ENCODE results near the gene ANXA4. TPM values are rescaled to one million over a fixed set of nuclear protein-coding genes. Genes with fewer than 3 reads are reported as not detected.

The ANXA4 gene
- total RNA-seq, 1 donor from 2014 or later, result 29.1 TPM

- Histone ChIP-seq H3K4me1 (peaks cover 4 to 14% of the 10 kb centered on the region in 2 donors), H3K27ac (peak overlapping the region; percentile 85 to 88), H3K9me3 (no peaks in the 10 kb centered on the region), H3K36me3 (peaks cover 0 to 9% of the 10 kb centered on the region in 2 donors), H3K4me3 (peak overlapping the region in 1 of 2 donors; percentile 40), H3K27me3 (no peaks in the 10 kb centered on the region)
- TF ChIP-seq, protein P1, sequence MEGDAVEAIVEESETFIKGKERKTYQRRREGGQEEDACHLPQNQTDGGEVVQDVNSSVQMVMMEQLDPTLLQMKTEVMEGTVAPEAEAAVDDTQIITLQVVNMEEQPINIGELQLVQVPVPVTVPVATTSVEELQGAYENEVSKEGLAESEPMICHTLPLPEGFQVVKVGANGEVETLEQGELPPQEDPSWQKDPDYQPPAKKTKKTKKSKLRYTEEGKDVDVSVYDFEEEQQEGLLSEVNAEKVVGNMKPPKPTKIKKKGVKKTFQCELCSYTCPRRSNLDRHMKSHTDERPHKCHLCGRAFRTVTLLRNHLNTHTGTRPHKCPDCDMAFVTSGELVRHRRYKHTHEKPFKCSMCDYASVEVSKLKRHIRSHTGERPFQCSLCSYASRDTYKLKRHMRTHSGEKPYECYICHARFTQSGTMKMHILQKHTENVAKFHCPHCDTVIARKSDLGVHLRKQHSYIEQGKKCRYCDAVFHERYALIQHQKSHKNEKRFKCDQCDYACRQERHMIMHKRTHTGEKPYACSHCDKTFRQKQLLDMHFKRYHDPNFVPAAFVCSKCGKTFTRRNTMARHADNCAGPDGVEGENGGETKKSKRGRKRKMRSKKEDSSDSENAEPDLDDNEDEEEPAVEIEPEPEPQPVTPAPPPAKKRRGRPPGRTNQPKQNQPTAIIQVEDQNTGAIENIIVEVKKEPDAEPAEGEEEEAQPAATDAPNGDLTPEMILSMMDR (IDR thresholded peaks at IDR 0.05), result no peak
- no peak for DNase-seq (ENCODE audit: low spot score in 2 of 2)
- intact Hi-C loops (cut with DNase I), result loop anchor here (2.0 kb wide), 1 partner anchor 47 kb away; the partner anchor contains the start of gene ANXA4
These were observed 48.1 kb downstream of the ANXA4 start for GRCh38 chr2:69789772-69790600.

DNA sequence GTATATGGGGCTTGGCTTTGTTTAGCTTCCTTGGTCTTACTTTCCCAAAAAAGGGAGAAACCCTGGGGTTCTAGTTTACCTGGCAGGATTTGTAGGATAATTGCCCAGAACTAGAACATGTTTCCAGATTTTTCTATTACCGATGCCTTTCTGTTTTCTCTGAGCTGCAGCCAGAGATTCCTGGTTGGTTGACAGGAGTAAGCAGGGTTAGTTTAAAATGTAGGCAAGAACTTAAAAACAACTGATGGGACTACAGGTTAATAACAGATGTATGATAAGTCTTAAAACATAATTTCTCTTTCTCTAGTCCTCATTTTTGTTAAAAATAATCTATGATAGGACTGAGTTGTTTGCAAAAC is 48.6 kb downstream of the ANXA4 start:
- no peaks in the 10 kb centered on the region for H3K9me3 ChIP-seq
- H3K27me3 ChIP-seq, result no peaks in the 10 kb centered on the region
- no peak for DNase-seq (ENCODE audit: low spot score in 2 of 2)
- peak overlapping the region in 1 of 2 donors; percentile 40 for H3K4me3 ChIP-seq
- intact Hi-C loops (cut with DNase I), result loop anchor here (2.0 kb wide), 1 partner anchor 48 kb away; the partner anchor contains the start of gene ANXA4
- H3K27ac ChIP-seq, result peak overlapping the region; percentile 85 to 88
- peaks cover 0 to 7% of the 10 kb centered on the region in 2 donors for H3K36me3 ChIP-seq
- TF ChIP-seq, protein P1 (IDR thresholded peaks at IDR 0.05), result no peak
- H3K4me1 ChIP-seq, result peaks cover 4 to 14% of the 10 kb centered on the region in 2 donors

DNA sequence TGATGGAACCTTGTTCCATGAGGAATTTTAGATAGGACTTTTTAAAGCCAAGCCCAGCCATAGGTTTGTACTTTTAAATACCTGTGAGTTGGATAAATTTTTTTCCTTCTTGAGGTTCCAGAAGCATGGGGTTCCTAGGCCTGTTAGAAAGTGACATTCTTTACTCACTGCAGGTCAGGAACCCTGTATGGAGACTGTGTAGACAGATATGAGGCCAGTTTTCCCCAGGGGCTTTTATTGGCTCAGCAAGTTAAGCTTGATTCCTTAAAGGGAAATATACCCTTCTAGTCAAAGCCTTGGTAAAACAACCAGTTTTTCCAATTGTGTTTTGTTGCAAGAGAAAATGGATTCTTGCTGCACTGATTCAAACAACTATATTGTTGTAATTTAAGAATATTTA is 49.1 kb downstream of the ANXA4 start:
- Histone ChIP-seq H3K27ac (peak overlapping the region; percentile 85 to 88), H3K9me3 (no peaks in the 10 kb centered on the region), H3K36me3 (peaks cover 0 to 5% of the 10 kb centered on the region in 2 donors), H3K4me3 (no peak overlapping the region), H3K27me3 (no peaks in the 10 kb centered on the region), H3K4me1 (peaks cover 4 to 14% of the 10 kb centered on the region in 2 donors)
- intact Hi-C loops (cut with DNase I), result loop anchor here (2.0 kb wide), 1 partner anchor 48 kb away; the partner anchor contains the start of gene ANXA4
- no peak for DNase-seq (ENCODE audit: low spot score in 2 of 2)
- TF ChIP-seq, protein P1 (IDR thresholded peaks at IDR 0.05), result no peak

- TF ChIP-seq, protein P1 (IDR thresholded peaks at IDR 0.05), result no peak
- H3K4me1 ChIP-seq, result peaks cover 0 to 17% of the 10 kb centered on the region in 2 donors
- no peak for DNase-seq (ENCODE audit: low spot score in 2 of 2)
- no peaks in the 10 kb centered on the region for H3K27me3 ChIP-seq
- no peak overlapping the region for H3K4me3 ChIP-seq
- H3K36me3 ChIP-seq, result no peaks in the 10 kb centered on the region
- no peaks in the 10 kb centered on the region for H3K9me3 ChIP-seq
- intact Hi-C loops (cut with DNase I), result no loop called here
- no peak overlapping the region for H3K27ac ChIP-seq
These were observed 54.2 kb downstream of the ANXA4 start for GRCh38 chr2:69796174-69796573.

GRCh38 chr2:69797235-69797634 is 55.3 kb downstream of the ANXA4 start:
- no peak for DNase-seq (ENCODE audit: low spot score in 2 of 2)
- H3K27ac ChIP-seq, result peak overlapping the region; percentile 84 to 85

More at GRCh38 chr2:69797235-69797634, 55.3 kb downstream of the ANXA4 start:
- Histone ChIP-seq H3K4me3 (no peak overlapping the region), H3K4me1 (peaks cover 0 to 13% of the 10 kb centered on the region in 2 donors), H3K27me3 (no peaks in the 10 kb centered on the region), H3K36me3 (peaks cover 0 to 5% of the 10 kb centered on the region in 2 donors), H3K9me3 (no peaks in the 10 kb centered on the region)
- intact Hi-C loops (cut with DNase I), result no loop called here
- TF ChIP-seq, protein P1 (IDR thresholded peaks at IDR 0.05), result no peak
